Thyroid gland (tissue), 4 donors: ENCODE results near the gene STX1A.
A peak's percentile ranks its signal among the peaks of the same experiment; 100 is the strongest.

ENCODE experiments used
- POLR2A ChIP-seq, 2 donors: fragments of 450-650 bp; IDR thresholded peaks; one replicate each; pipeline ENCODE4 v1.6.1; 2017; ENCODE audit warnings: antibody characterized with exemption in 2 of 2, mild to moderate bottlenecking in 2 of 2, moderate library complexity in 1 of 2
- TF ChIP-seq, protein P1 (sequence below), 6 experiments: fragments of 200-600 bp in 3 of 6; fragments of 450-650 bp in 3 of 6; sonication (generic) in 3 of 6; IDR thresholded peaks; one replicate each; pipeline ENCODE4 v1.5.1; 2016 to 2019; ENCODE audit warnings: antibody characterized with exemption in 6 of 6, mild to moderate bottlenecking in 2 of 6, inconsistent platforms in 1 of 6, moderate library complexity in 1 of 6

DNA sequence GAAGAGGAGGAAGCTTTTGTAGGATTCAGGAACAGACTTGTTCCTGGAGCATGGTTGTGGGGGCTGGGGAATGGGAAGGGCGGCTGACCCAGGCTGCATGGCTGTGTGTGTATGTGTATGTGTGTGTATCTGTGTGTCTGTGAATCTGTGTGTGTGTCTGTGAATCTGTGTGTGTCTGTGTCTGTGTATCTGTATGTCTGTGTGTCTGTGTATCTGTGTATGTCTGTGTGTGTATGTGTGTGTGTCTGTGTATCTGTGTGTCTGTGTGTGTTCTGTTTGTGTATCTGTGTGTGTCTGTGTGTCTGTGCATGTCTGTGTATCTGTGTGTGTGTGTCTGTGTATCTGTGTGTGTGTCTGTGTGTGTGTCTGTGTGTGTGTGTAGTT, 6.6 kb upstream of the STX1A start:
- TF ChIP-seq, protein P1, sequence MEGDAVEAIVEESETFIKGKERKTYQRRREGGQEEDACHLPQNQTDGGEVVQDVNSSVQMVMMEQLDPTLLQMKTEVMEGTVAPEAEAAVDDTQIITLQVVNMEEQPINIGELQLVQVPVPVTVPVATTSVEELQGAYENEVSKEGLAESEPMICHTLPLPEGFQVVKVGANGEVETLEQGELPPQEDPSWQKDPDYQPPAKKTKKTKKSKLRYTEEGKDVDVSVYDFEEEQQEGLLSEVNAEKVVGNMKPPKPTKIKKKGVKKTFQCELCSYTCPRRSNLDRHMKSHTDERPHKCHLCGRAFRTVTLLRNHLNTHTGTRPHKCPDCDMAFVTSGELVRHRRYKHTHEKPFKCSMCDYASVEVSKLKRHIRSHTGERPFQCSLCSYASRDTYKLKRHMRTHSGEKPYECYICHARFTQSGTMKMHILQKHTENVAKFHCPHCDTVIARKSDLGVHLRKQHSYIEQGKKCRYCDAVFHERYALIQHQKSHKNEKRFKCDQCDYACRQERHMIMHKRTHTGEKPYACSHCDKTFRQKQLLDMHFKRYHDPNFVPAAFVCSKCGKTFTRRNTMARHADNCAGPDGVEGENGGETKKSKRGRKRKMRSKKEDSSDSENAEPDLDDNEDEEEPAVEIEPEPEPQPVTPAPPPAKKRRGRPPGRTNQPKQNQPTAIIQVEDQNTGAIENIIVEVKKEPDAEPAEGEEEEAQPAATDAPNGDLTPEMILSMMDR (IDR thresholded peaks at IDR 0.05): peak in 2 of 6 experiments; percentile 1 to 2
- TF ChIP-seq POLR2A (IDR thresholded peaks at IDR 0.05): no peak
